ENCODE results near the gene ZNFX1. TPM values are rescaled to one million over a fixed set of nuclear protein-coding genes. Genes with fewer than 3 reads are reported as not detected.

The ZNFX1 gene
- total and polyA plus RNA-seq, 2 donors from 2014 or later: 8.0 to 44.0 TPM

GRCh38 chr20:49310705-49311104 lies 32.8 kb upstream of the ZNFX1 start:
- FAIRE-seq: no peak

GRCh38 chr20:49308875-49309274 lies 31.0 kb upstream of the ZNFX1 start:
- H3K9me3 ChIP-seq (ENCODE audit: control insufficient read depth in 2 of 3, insufficient read depth in 1 of 3, low read length in 3 of 3): no peaks in the 10 kb centered on the region
- no peak for TF ChIP-seq CTCF (IDR thresholded peaks at IDR 0.05; ENCODE audit: borderline replicate concordance, extremely low read depth, insufficient read depth)
- no peaks in the 10 kb centered on the region for H3K4me1 ChIP-seq (ENCODE audit: control insufficient read depth in 2 of 3, insufficient read depth in 2 of 3, low read depth in 1 of 3, low read length in 3 of 3)
- no peak overlapping the region for H3K27ac ChIP-seq (ENCODE audit: low read depth in 2 of 2, low read length in 2 of 2)
- no peaks in the 10 kb centered on the region for H3K27me3 ChIP-seq (ENCODE audit: control insufficient read depth, insufficient read depth, low read length)
- H3K9ac ChIP-seq (ENCODE audit: low read length in 3 of 3): no peak overlapping the region
- intact Hi-C loops (cut with DNase I): no loop called here
- no peaks in the 10 kb centered on the region for H3K36me3 ChIP-seq (ENCODE audit: control insufficient read depth in 2 of 3, insufficient read depth in 3 of 3, low read length in 3 of 3)
- DNase-seq: no peak
- H3K4me3 ChIP-seq (ENCODE audit: low read length in 3 of 3): no peak overlapping the region
- FAIRE-seq: no peak

More at GRCh38 chr20:49310705-49311104, 32.8 kb upstream of the ZNFX1 start:
- no peak for TF ChIP-seq CTCF (IDR thresholded peaks at IDR 0.05; ENCODE audit: borderline replicate concordance, extremely low read depth, insufficient read depth)
- intact Hi-C loops (cut with DNase I): no loop called here
- H3K9me3 ChIP-seq (ENCODE audit: control insufficient read depth in 2 of 3, insufficient read depth in 1 of 3, low read length in 3 of 3): no peaks in the 10 kb centered on the region
- DNase-seq: no peak
- H3K27ac ChIP-seq (ENCODE audit: low read depth in 2 of 2, low read length in 2 of 2): no peak overlapping the region
- no peaks in the 10 kb centered on the region for H3K36me3 ChIP-seq (ENCODE audit: control insufficient read depth in 2 of 3, insufficient read depth in 3 of 3, low read length in 3 of 3)
- H3K4me1 ChIP-seq (ENCODE audit: control insufficient read depth in 2 of 3, insufficient read depth in 2 of 3, low read depth in 1 of 3, low read length in 3 of 3): no peaks in the 10 kb centered on the region
- peaks cover under 1% of the 10 kb centered on the region for H3K27me3 ChIP-seq (ENCODE audit: control insufficient read depth, insufficient read depth, low read length)
- no peak overlapping the region for H3K9ac ChIP-seq (ENCODE audit: low read length in 3 of 3)
- no peak overlapping the region for H3K4me3 ChIP-seq (ENCODE audit: low read length in 3 of 3)

GRCh38 chr20:49306903-49307620 lies 29.2 kb upstream of the ZNFX1 start:
- Histone ChIP-seq H3K4me3 (ENCODE audit: low read length in 3 of 3) (no peak overlapping the region), H3K9ac (ENCODE audit: low read length in 3 of 3) (no peak overlapping the region), H3K27ac (ENCODE audit: low read depth in 2 of 2, low read length in 2 of 2) (no peak overlapping the region), H3K4me1 (ENCODE audit: control insufficient read depth in 2 of 3, insufficient read depth in 2 of 3, low read depth in 1 of 3, low read length in 3 of 3) (no peaks in the 10 kb centered on the region), H3K9me3 (ENCODE audit: control insufficient read depth in 2 of 3, insufficient read depth in 1 of 3, low read length in 3 of 3) (no peaks in the 10 kb centered on the region), H3K36me3 (ENCODE audit: control insufficient read depth in 2 of 3, insufficient read depth in 3 of 3, low read length in 3 of 3) (no peaks in the 10 kb centered on the region), H3K27me3 (ENCODE audit: control insufficient read depth, insufficient read depth, low read length) (no peaks in the 10 kb centered on the region)
- peak in 3 of 5 donors; percentile 31 to 43 (median 37) for DNase-seq
- intact Hi-C loops (cut with DNase I): no loop called here
- FAIRE-seq: no peak
- TF ChIP-seq CTCF (IDR thresholded peaks at IDR 0.05; ENCODE audit: borderline replicate concordance, extremely low read depth, insufficient read depth): no peak
